ENCODE results near the gene LDOC1.
"Not testable (repeated sequence)": the region's sequence is repeated elsewhere in the genome, so short reads cannot be mapped to it uniquely, and the experiment has no call there.

Gene LDOC1

DNA sequence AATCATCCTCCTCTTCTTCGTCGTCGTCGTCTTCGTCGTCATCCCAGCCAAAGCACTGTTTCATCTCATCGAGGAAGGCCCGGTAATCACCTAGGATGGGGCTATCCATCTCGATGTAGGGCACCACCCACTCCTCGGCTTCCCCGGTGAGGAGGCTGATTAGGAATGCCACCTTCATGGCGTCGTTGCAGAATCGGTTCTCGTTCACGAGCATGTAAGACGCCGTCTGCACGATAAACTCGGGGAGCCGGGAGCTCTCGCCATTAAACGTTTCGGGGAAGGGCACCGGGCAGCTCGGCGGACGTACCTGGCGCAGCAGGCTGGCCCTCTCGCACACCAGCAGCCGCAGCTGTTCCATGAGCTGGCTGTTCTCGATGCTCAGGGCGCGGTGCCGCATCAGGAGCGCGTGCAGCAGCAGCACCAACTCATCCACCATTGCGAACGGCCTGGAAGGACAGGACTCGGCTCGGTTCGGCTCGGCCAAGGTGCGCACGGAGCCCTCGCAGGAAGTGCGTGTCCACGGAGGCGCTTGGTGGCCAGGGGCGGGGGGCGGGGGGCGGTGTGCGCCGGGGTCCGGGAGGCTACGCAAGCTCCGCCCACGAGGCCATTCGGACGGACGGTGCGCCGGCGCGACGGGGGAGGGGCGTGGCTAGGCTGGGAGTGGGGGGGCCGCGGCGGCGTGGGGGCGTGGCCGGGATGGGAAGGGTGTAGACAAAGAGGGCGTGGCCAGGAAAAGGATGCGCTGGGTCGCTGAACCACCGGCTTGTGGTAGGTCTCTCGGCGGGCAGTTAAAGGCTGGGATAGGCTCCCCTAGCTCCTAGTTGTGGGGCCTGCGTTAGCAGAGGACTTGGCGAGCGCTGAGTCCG is at the start of gene LDOC1:
Gene LDOC1, minus strand, starts transcription at position 544 of the 866 bp plus-strand sequence. Its CDS starts 108 bp downstream, at position 436.
- DNase-seq, result peak; percentile 84

DNA sequence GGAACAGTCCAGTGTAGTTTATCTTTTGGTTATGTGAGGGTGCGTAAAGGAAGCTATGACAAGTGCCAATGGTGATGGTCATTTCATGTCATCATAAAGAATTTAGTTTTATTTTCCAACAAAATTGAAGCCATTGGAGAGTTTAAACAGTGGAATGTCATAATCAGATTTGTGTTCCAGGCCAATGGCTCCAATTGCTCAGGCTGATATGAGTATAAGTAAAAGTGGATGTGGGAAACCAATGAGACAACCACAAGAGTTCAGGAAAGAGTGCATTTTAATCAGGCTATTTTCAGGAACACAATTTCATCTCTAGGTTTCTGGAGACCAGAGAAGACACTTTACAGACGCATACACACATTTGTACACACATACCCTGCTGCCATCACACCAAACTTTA is 44.7 kb upstream of the LDOC1 start:
- no peak for DNase-seq

DNA sequence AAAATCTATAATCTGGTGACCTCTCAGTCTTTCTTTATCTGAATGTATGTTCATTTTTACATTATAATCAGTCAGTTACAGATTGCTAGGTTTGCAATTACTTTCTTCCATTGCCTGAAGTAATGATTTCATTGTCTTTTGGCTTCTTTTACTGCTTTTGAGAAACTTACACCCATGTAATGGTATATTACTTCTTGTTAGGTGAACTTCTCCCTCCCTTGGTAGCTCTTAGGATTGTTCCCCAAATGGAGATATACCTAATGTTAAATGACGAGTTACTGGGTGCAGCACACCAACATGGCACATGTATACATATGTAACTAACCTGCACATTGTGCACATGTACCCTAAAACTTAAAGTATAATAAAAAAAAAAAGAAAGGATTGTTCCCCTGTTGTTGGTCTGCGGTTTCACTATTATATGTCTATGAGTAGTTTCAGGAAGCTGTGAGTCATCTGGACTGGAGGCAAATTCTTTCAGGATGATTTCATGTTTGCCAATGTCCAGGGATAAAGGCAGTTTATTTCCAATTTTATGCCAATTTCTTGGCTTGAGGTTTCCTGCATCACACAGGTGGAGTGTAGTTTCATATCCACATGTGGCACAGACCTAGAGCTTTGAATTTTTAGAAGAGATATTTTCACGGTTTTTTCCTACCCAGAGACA is 43.5 kb upstream of the LDOC1 start:
- no peak for DNase-seq

DNA sequence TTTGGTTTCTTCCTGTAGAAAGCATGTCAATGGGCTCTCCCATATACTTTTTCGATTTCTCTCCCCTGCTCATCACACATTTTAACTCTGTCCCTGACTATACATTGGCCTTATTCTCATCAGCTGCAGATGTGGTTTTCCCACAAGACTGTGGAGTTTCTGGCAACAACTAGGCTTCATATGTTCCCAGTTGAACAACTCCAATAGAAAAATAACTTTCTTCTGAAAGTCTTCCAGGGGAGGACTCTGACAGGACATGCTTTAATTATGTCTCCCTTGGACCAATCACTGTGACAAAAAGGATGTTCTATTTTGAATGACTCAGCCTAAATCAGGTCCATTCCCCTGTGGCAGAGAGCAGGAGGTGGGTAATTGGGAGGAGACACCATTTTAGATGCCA is 37.3 kb upstream of the LDOC1 start:
- DNase-seq, result no peak

DNA sequence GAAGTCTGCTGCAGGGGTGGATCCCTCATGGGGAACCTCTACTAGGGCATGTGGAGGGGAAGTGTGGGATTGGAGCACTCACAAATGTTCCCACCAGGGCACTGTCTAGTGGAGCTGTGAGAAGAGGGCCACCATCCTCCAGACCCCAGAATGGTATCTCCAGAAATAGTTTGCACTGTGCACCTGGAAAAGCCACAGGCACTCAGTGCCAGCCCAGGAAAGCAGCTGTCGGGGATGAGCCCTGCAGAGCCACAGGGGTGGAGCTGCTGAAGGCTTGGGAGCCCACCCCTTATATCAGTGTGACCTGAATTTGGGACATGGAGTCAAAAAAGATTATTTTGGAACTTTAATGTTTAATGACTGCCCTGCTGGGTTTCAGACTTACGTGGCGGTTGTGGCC is 25.0 kb upstream of the LDOC1 start:
- no peak for DNase-seq

DNA sequence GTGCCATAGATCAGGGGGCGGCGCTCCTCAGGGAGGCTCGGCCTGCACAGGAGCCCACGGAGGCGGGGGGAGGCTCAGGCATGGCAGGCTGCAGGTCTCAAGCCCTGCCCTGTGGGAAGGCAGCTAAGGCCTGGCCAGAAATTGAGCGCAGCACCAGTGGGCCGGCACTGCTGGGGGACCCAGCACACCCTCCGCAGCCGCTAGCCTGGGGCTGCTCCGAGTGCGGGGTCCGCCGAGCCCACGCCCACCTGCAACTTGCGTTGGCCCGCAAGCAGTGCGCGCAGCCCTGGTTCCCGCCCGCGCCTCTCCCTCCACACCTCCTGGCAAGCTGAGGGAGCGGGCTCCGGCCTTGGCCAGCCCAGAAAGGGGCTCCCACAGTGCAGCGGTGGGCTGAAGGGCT is 11.6 kb upstream of the LDOC1 start:
- not testable (repeated sequence) for DNase-seq

DNA sequence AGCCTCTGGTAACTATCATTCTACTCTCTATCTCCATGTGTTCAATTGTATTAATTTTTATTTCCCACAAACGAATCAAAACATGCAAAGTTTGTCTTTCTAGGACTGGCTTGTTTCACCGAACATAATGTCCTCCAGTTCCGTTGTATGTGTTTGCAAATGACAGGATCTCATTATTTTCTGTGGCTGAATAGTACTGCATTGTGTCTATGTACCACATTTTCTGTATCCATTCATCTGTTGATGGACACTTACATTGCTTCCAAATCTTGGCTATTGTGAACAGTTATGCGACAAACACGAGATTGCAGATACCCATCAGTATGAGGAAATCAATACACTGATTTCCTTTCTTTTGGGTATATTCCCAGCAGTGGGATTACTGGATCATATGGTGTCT is 8.4 kb upstream of the LDOC1 start:
- DNase-seq, result no peak

DNA sequence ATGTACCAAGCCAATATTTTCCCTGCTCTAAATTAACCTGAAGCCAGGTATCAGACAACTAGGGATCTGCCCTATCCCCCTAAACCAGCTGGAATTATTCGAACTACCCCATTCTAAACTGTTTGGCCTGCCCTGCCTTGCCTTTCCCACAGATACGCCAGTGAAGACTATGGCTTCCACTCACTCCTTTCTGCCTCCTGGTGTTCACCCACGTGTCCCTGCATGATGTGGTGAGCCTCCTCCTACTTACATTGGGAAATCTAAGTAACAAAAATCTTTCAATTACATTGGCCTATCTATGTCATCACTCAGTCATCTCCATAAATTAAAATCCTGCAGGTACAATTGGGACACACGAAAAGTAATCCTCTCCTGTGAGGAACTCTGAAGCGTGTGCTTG is 6.1 kb upstream of the LDOC1 start:
- DNase-seq, result no peak

DNA sequence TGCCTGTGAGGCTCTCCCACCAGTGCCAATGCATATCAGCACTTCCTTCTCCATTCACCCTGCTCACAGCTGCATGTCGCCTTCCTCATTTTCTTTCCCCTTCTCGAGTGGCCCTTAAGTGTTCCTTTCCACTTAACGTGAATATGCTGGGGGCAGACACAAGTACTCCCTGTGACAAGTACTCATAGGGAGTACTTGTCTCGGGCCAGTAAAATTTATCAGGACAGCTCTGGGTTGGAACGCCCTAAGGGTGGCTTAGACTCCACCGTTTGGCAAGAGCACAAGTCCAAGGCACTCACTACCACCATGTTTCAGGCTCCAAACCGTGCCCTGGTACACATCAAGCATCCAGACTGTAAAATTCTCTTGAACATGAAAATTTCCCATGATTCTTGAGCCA is 3.9 kb upstream of the LDOC1 start:
- no peak for DNase-seq

DNA sequence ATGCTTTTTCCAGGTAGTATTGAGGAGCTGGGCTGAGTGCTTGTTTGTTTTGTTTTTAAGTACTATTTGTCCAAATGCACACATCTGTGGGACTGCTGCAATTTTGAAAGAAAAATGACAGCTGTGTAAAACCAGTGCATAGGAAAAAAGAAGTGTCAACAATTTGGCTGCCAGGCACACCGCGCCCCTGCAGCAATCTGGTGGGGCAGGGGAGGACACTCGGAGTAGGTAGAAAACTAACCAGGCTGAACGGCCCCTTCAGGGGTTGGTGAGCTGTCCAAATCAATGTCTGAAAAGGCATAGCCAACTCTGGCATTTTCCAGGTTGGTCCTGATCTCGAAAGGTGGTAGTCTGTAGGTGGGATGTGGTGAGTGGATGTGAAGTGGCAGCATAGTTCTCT is 1.1 kb downstream of the LDOC1 start:
- no peak for DNase-seq

DNA sequence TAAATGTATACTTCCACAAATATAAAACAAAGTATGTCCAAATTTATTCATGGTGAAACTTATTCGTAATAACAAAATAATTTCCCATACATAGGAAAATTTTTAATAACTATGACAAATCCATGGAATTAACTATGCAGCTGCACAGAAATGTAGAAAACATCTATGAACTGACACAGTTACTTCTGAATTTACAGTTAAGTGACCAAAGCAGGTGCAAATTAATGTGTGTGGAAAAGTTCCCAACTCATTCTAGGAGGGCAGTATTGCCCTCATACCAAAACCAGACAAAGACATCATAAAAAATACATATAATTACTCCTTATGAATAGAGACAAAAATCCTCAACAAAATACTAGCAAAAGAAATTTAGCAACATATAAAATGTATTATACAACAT is 12.5 kb downstream of the LDOC1 start:
- DNase-seq, result no peak

DNA sequence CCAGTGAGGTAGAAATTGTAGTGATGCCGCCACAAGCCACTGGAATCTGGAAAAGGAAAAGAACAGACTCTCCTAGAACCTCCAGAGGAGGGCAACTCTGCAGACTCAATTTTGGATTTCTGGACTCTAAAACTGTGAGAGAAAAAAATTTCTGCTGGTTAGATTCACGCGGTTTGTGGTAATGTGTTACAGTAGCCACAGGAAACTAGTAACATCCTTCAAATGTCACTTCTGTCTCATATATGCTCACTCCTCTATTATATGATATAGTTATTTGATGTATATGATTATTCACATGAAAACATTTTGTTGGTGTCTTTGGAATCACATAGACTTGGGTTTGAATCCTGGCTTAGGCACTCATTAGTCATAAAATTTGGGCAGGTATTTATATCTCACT is 18.8 kb downstream of the LDOC1 start:
- DNase-seq, result peak; percentile 35

DNA sequence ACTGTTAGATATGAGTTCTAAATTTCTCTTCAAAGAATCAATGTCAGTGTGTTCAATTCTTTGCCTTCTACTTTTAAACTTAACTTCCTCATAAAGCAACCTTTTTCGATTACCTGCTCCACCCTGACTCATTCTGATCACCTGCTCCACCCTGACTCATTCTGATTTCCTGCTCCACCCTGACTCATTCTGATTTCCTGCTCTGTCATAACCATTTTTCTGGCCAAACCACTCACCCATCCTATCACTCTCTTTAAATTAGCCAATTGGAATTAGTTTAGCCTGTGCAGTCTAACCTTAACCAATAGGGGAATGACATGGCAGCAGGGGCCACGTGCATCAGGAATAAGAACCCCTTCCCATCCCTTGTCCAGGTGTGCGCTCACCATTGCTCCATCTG is 21.7 kb downstream of the LDOC1 start:
- peak; percentile 79 for DNase-seq

DNA sequence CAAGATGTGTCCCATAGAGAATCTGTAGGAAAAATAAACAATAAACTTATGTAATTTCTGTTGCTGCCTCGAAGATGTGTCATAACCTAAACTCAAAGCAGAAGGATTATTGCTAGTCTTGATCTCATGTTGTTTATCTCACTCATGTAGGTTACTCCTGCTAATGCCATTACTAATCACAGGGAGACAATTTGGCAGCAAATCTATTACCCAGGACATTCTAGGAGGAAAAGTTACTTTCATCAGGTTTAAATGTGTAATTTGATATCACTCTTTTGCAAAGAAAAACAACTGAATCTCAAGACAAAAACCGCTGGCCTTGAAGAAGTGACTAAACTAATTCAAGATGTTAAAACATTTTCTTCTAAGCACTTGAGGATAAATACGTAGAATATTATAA is 34.0 kb downstream of the LDOC1 start:
- DNase-seq, result no peak

DNA sequence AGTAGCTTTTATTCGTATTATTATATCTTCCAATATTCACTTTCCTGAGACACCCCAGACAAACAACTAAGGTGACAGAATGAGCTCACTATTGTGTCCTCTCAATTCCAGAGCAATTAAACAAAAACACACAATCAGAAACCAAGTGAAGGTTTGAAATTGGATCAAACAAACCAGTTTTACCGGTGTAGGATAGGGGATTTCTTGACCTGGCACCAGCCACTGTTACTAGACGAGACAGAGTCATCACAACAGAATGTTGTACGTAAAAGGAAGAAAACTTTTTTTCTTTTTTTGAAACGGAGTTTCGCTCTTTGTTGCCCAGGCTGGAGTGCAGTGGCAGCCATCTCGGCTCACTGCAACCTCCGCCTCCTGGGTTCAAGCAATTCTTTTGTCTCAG is 43.7 kb downstream of the LDOC1 start:
- DNase-seq, result no peak

DNA sequence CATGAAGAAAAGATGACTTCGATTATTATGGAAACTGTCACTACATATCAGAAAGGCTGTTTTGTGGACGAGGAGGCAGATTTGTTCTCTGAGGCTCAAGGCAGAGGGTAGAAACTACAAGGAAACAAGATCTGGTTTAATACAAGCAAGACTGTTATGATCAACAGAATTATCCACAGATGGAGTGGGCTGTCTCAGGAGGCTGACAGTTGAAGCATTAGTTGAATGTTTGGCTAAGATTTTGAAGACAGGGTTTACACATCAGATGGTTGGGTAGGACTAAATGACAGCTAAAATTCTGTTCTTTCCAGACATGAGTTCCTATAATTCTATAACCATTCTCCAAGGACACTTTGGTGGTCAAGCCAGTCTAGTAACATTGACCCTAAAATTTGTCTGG is 49.8 kb downstream of the LDOC1 start:
- DNase-seq, result no peak

Data from activated CD4-positive, alpha-beta T cell treated with anti-CD3 and anti-CD28 coated beads, Interleukin-2, Interleukin-6, amounts not matched to agents 100 ng/mL and 50 ng/mL, durations not matched to agents 16 hours and 8 hours (primary cell).